ENCODE measurements around the gene STK11. TPM values are rescaled to one million over a fixed set of nuclear protein-coding genes. Genes with fewer than 3 reads are reported as not detected.
A peak's percentile ranks its signal among the peaks of the same experiment; 100 is the strongest.

The STK11 gene
- total RNA-seq, 1 donor from 2014 or later = 61.6 TPM

DNA sequence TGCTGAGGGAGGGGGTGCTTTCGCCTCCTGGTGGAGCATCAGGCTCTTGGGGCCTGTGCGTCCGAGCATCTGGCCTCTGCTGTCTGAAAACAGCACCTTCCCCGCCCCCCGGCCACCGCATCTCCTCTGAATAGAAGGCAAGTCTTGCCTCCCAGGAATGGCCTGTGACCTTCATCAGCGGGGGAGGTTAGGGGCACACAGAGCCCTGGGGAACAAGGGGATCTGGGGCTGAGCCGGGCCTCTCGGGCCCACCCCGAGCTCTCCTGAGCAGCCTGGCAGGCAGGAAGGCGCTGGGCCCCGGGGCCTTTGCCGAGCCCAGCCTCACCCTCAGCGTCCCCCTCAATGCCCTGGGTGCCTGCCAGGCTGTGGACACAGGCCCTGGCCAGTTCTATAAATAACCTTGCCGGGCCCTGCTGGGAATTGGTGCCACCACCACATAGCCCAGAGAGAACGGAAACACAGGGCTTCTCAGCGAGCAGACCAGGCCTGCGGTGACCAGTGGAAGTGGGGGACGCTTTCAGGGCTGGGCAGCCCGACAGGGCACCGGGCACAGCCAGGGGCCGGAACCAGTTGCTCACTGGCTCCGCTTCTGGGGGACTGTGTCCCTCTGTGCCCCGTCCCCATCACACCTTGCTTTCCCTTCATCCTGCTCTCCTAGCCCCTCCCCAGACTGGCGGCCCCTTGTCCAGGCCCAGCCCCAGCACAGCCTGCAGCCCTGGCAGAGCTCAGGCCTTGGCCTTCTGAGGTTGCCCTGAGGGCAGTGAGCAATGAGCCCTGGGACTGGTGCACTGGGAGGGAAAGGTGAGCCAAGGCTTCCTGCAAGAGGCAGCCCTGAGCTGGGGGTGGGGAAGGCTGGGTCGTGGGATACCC, 9.5 kb downstream of the STK11 start:
- no peaks in the 10 kb centered on the region for H3K36me3 ChIP-seq (ENCODE audit: insufficient read depth, low read length)
- no peak for FAIRE-seq
- no peak for TF ChIP-seq CTCF (IDR thresholded peaks at IDR 0.05; ENCODE audit: insufficient read depth, low read depth, low read length)
- TF ChIP-seq EZH2 (IDR thresholded peaks at IDR 0.05; ENCODE audit: insufficient read depth, low read length) = no peak
- Mint-ChIP-seq H3K36me3 (ENCODE audit: low read depth, unreplicated experiment) (peaks cover 4% of the 10 kb centered on the region), H3K4me1 (ENCODE audit: low read depth, unreplicated experiment) (peaks cover 26% of the 10 kb centered on the region), H3K27me3 (ENCODE audit: low read depth, unreplicated experiment) (no peaks in the 10 kb centered on the region), H3K9me3 (ENCODE audit: unreplicated experiment) (no peaks in the 10 kb centered on the region), H3K4me3 (ENCODE audit: unreplicated experiment) (no peak overlapping the region), H3K27ac (ENCODE audit: unreplicated experiment) (no peak overlapping the region)
- no peak overlapping the region for H3K4me3 ChIP-seq (ENCODE audit: insufficient read depth, low read depth, low read length)
- peak overlapping the region; percentile 5 for H3K4me2 ChIP-seq (ENCODE audit: low read length)
- peak overlapping the region; percentile 27 for H3K27ac ChIP-seq (ENCODE audit: low read depth, low read length)
- no peak for DNase-seq (ENCODE audit: low read depth)
- H3K4me1 ChIP-seq (ENCODE audit: insufficient read depth, low read length) = peaks cover 42% of the 10 kb centered on the region
- H3K79me2 ChIP-seq (ENCODE audit: insufficient read depth, low read length) = peaks cover 85% of the 10 kb centered on the region
- no peak overlapping the region for H2AFZ ChIP-seq (ENCODE audit: low read depth, low read length)
- peak overlapping the region; percentile 69 for H3K9ac ChIP-seq (ENCODE audit: low read length)
- H4K20me1 ChIP-seq (ENCODE audit: insufficient read depth, low read length) = peaks cover 66% of the 10 kb centered on the region
- H3K27me3 ChIP-seq (ENCODE audit: insufficient read depth, low read length) = no peaks in the 10 kb centered on the region
- H3K9me3 ChIP-seq (ENCODE audit: insufficient read depth, low read depth, low read length) = no peaks in the 10 kb centered on the region

DNA sequence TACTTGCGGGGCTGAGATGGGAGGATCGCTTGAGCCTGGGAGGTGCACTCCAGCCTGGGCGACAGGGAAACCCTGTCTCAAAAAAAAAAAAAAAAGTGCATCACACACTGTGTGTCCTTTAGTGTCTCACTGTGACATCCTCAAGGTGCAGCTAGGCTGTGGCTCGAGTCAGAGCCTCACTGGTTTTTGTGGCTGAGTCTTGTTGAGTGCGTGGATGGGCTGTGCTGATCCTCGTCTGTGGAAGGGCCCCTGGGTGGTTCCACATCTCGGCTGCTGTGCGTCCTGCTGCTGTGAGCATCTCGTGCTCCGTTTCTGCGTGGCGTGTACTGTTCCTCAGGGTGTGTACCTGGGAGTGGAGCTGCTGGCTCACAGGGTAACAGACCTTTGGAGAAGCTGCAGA, 11.2 kb downstream of the STK11 start:
- peaks cover 39% of the 10 kb centered on the region for H3K4me1 ChIP-seq (ENCODE audit: insufficient read depth, low read length)
- peak overlapping the region; percentile 5 for H3K4me2 ChIP-seq (ENCODE audit: low read length)
- H3K27me3 Mint-ChIP-seq (ENCODE audit: low read depth, unreplicated experiment) = no peaks in the 10 kb centered on the region
- H3K4me3 ChIP-seq (ENCODE audit: insufficient read depth, low read depth, low read length) = no peak overlapping the region
- H3K27me3 ChIP-seq (ENCODE audit: insufficient read depth, low read length) = no peaks in the 10 kb centered on the region
- H3K9ac ChIP-seq (ENCODE audit: low read length) = peak overlapping the region; percentile 38
- FAIRE-seq (no peak), DNase-seq (ENCODE audit: low read depth) (no peak)
- no peak for TF ChIP-seq CTCF (IDR thresholded peaks at IDR 0.05; ENCODE audit: insufficient read depth, low read depth, low read length)
- TF ChIP-seq EZH2 (IDR thresholded peaks at IDR 0.05; ENCODE audit: insufficient read depth, low read length) = no peak
- no peak overlapping the region for H2AFZ ChIP-seq (ENCODE audit: low read depth, low read length)
- peaks cover 4% of the 10 kb centered on the region for H3K36me3 Mint-ChIP-seq (ENCODE audit: low read depth, unreplicated experiment)
- no peaks in the 10 kb centered on the region for H3K9me3 ChIP-seq (ENCODE audit: insufficient read depth, low read depth, low read length)
- H3K9me3 Mint-ChIP-seq (ENCODE audit: unreplicated experiment) = no peaks in the 10 kb centered on the region
- no peaks in the 10 kb centered on the region for H3K36me3 ChIP-seq (ENCODE audit: insufficient read depth, low read length)
- peaks cover 22% of the 10 kb centered on the region for H3K4me1 Mint-ChIP-seq (ENCODE audit: low read depth, unreplicated experiment)
- peak overlapping the region; percentile 68 for H3K27ac Mint-ChIP-seq (ENCODE audit: unreplicated experiment)
- H4K20me1 ChIP-seq (ENCODE audit: insufficient read depth, low read length) = peaks cover 75% of the 10 kb centered on the region
- peaks cover 71% of the 10 kb centered on the region for H3K79me2 ChIP-seq (ENCODE audit: insufficient read depth, low read length)
- H3K4me3 Mint-ChIP-seq (ENCODE audit: unreplicated experiment) = no peak overlapping the region
- peak overlapping the region; percentile 34 for H3K27ac ChIP-seq (ENCODE audit: low read depth, low read length)

DNA sequence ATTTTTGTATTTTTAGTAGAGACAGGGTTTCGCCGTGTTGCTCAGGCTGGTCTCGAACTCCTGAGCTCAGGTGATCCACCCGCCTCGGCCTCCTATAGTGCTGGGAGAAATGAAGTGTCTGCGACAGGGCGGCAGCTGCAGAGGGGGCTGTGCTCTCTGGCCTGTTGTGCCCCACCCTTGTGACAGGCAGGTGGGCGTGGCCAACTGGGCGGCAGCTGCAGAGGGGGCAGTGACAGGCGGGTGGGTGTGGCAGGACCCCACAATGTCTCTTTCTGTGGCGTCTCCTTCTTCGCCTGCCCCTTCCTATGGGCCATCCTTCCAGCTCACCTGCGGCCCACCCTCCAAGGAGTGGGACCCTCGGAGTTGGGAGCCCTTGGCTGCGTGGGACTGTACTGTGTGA, 11.8 kb downstream of the STK11 start:
- H2AFZ ChIP-seq (ENCODE audit: low read depth, low read length) = no peak overlapping the region
- no peak overlapping the region for H3K27ac ChIP-seq (ENCODE audit: low read depth, low read length)
- no peak overlapping the region for H3K27ac Mint-ChIP-seq (ENCODE audit: unreplicated experiment)
- no peaks in the 10 kb centered on the region for H3K9me3 Mint-ChIP-seq (ENCODE audit: unreplicated experiment)
- H3K9ac ChIP-seq (ENCODE audit: low read length) = no peak overlapping the region
- H3K4me3 Mint-ChIP-seq (ENCODE audit: unreplicated experiment) = no peak overlapping the region
- H3K4me1 ChIP-seq (ENCODE audit: insufficient read depth, low read length) = peaks cover 39% of the 10 kb centered on the region
- no peak for FAIRE-seq
- H3K4me1 Mint-ChIP-seq (ENCODE audit: low read depth, unreplicated experiment) = peaks cover 22% of the 10 kb centered on the region
- DNase-seq (ENCODE audit: low read depth) = no peak
- H4K20me1 ChIP-seq (ENCODE audit: insufficient read depth, low read length) = peaks cover 78% of the 10 kb centered on the region
- peaks cover 4% of the 10 kb centered on the region for H3K36me3 Mint-ChIP-seq (ENCODE audit: low read depth, unreplicated experiment)
- H3K27me3 ChIP-seq (ENCODE audit: insufficient read depth, low read length) = no peaks in the 10 kb centered on the region
- H3K79me2 ChIP-seq (ENCODE audit: insufficient read depth, low read length) = peaks cover 65% of the 10 kb centered on the region
- H3K4me2 ChIP-seq (ENCODE audit: low read length) = no peak overlapping the region
- H3K9me3 ChIP-seq (ENCODE audit: insufficient read depth, low read depth, low read length) = no peaks in the 10 kb centered on the region
- no peak overlapping the region for H3K4me3 ChIP-seq (ENCODE audit: insufficient read depth, low read depth, low read length)
- no peaks in the 10 kb centered on the region for H3K27me3 Mint-ChIP-seq (ENCODE audit: low read depth, unreplicated experiment)
- no peaks in the 10 kb centered on the region for H3K36me3 ChIP-seq (ENCODE audit: insufficient read depth, low read length)
- TF ChIP-seq CTCF (IDR thresholded peaks at IDR 0.05; ENCODE audit: insufficient read depth, low read depth, low read length) (no peak), EZH2 (IDR thresholded peaks at IDR 0.05; ENCODE audit: insufficient read depth, low read length) (no peak)
